ENCODE measurements around the gene FBXO47.

DNA sequence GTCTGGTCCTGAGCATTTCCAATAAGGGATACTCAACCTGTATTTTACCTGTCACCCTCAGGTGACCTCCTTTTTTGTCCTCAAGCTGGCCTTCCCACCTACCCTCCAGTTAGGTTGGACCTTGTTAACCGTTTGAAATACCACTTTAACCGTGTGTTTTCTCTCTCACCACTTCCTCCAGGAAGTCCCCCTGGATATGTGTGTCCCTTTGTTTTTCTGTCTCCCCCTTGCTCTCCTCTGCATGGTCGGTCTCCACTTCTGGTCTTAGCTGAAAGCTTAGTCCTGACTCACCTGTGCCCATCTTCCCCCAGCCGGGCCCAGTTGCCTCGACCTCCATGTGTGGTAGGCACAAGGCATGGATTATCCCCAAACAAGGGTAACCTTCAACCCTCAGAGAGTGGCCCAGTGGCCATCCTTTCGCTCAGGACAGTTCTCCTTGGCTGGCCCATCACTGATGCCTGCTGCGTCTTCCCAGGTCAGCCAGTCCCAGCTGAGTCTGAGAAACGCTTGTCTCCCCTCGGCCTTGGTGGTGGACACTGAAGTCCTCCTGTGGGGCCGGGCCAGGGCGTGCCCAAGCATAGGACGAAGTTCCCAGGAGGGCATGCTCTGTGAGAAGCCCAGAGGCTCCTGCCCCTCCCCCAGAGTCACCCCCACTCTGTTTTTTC is 77.3 kb downstream of the FBXO47 start:
- TF ChIP-seq POLR2A (IDR thresholded peaks at IDR 0.05) = no peak
- TF ChIP-seq, protein P1, sequence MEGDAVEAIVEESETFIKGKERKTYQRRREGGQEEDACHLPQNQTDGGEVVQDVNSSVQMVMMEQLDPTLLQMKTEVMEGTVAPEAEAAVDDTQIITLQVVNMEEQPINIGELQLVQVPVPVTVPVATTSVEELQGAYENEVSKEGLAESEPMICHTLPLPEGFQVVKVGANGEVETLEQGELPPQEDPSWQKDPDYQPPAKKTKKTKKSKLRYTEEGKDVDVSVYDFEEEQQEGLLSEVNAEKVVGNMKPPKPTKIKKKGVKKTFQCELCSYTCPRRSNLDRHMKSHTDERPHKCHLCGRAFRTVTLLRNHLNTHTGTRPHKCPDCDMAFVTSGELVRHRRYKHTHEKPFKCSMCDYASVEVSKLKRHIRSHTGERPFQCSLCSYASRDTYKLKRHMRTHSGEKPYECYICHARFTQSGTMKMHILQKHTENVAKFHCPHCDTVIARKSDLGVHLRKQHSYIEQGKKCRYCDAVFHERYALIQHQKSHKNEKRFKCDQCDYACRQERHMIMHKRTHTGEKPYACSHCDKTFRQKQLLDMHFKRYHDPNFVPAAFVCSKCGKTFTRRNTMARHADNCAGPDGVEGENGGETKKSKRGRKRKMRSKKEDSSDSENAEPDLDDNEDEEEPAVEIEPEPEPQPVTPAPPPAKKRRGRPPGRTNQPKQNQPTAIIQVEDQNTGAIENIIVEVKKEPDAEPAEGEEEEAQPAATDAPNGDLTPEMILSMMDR (IDR thresholded peaks at IDR 0.05 in 4 of 5, conservative IDR thresholded peaks at IDR 0.05 in 1 of 5) = no peak
